ENCODE results near the gene SRGAP3.

SRGAP3 gene

DNA sequence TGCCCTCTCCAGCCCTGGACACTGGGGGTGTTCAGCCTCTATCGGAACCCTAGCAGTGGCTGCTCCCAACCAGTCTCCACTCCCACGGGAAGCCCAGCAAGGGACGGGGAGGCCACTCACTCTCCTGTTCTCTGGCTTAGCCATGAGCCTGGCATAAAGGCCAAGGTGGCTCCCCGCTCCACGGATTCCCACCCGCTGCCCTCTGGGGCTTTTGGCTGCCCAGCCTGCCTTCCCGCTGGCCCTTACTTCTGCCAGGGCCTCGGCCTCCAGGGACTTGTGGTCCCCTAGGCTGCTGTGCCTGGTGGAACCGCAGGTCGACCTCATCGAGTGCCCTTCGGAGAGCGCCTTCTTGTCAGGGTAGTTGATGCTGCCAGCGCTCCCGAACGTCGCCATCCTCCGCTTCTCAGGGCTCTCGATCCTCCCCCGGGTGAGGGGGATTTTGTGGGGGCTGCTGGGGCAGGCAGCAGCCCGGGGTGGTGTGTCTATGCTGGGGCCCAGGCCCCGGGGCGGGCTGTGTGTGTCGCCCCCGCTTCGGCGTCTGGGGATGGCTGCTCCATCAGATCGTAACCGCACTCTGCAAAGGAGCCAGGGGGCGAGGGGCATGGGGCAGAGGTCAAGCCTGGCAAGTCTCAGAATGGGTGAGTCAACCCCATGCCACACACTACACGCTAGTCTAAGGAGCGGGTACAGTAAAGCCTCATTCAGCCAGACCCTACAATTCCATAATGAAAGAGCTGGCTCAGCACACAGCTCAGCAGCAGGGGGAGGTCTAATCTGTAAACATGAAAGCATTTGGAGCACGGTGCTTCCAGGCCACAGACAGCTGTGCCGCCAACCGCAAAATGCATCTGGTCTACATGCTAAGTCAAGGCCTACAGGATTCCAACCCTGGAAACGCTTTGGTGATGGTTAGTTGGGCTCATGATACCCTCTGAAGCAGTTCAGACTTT lies 258.9 kb downstream of the SRGAP3 start:
- Histone ChIP-seq H3K36me3 (ENCODE audit: control insufficient read depth, insufficient read depth, low read length) (no peaks in the 10 kb centered on the region), H3K27ac (ENCODE audit: low read depth, low read length) (no peak overlapping the region), H3K4me3 (ENCODE audit: low read length) (no peak overlapping the region), H3K4me1 (ENCODE audit: control insufficient read depth, insufficient read depth, low read length) (no peaks in the 10 kb centered on the region), H3K9ac (ENCODE audit: low read length) (no peak overlapping the region), H3K27me3 (ENCODE audit: control insufficient read depth, insufficient read depth, low read length) (no peaks in the 10 kb centered on the region)

DNA sequence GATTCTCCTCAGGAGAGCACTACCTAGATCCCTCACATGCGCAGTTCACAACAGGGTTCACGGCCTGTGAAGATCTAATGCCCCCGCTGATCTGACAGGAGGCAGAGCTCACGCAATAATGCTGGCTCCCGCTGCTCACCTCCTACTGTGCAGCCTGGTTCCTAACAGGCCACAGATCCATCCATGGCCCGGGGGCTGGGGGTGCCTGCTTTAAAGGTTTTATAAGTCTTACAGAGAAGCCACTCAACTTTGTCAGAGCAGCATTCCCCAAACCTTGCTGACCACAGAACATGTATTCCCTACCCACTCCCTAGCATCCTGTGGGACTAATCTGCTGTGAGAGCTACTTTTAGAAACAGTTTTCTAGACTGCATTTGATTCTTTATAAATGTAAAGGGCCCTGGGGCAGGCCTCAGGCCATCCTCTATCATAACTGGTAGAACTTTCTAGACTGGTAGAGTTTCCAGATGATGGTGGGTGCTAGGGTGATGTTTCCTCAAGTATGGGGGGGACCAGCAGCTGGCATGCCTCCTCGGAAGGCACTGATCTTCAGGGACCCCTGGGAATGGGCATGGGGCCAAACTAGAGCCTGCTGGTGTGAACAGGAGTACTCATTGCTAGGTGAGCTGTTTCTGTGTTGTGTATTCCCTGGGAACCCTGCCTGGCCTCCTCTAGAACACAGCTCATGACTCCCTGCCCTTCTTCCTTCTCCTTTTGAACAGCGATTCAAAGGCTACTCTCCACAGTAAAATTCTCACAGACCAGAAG lies 260.5 kb downstream of the SRGAP3 start:
- Histone ChIP-seq H3K27me3 (ENCODE audit: control insufficient read depth, insufficient read depth, low read length) (no peaks in the 10 kb centered on the region), H3K36me3 (ENCODE audit: control insufficient read depth, insufficient read depth, low read length) (no peaks in the 10 kb centered on the region), H3K4me1 (ENCODE audit: control insufficient read depth, insufficient read depth, low read length) (no peaks in the 10 kb centered on the region), H3K27ac (ENCODE audit: low read depth, low read length) (no peak overlapping the region), H3K4me3 (ENCODE audit: low read length) (no peak overlapping the region), H3K9ac (ENCODE audit: low read length) (no peak overlapping the region)

DNA sequence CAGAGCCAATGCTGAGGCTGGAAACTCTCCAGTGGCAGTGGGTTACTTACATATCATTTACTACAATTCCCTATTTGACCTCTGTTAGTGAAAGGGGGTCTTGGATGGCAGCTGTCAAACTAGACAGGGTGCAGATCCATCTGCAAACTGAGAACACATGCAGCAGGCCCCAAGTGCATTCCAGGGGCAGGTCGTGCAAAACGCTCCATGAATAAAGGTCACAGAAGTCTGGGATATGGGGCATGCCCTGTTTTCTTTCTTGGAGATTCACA lies 261.1 kb downstream of the SRGAP3 start:
- H3K4me3 ChIP-seq (ENCODE audit: low read length) = no peak overlapping the region
- H3K4me1 ChIP-seq (ENCODE audit: control insufficient read depth, insufficient read depth, low read length) = no peaks in the 10 kb centered on the region
- no peak overlapping the region for H3K9ac ChIP-seq (ENCODE audit: low read length)
- no peak overlapping the region for H3K27ac ChIP-seq (ENCODE audit: low read depth, low read length)
- H3K36me3 ChIP-seq (ENCODE audit: control insufficient read depth, insufficient read depth, low read length) = no peaks in the 10 kb centered on the region
- H3K27me3 ChIP-seq (ENCODE audit: control insufficient read depth, insufficient read depth, low read length) = no peaks in the 10 kb centered on the region

DNA sequence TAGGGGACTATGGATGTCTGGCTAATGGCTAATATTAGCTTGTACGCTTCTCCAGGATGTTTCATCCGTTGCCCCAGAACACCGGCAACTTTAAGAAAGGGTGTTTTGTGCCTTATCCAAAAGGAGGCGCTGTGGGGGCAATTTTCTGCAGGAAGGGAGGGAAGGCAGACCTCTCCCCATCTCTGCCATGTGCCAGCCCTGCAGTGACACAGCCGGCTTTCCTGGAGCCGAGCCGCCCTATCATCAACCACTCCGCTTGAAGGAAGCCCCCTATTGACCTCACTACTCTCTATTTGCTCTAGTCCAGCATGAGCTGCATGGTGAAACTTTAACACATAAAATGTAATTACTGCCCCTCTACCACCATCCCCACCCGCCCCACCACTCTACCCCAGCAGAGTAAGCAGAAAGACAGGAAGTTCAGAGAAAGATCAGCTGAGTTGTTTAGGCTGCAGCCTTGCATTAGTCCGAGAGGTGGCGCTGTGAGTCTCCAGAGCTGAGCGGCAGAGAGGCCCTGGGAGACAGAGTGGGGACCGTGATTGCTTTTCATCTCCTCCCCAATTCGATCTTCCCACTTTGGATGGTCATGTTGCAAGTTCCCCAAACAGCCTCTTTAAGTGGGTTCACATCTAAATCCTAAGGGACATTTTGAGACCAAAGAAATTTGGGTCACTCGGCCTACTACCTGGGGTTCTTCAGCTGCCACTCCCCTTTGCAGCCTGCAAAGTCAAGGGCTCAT lies 261.6 kb downstream of the SRGAP3 start:
- Histone ChIP-seq H3K27ac (ENCODE audit: low read depth, low read length) (no peak overlapping the region), H3K4me3 (ENCODE audit: low read length) (no peak overlapping the region), H3K4me1 (ENCODE audit: control insufficient read depth, insufficient read depth, low read length) (no peaks in the 10 kb centered on the region), H3K36me3 (ENCODE audit: control insufficient read depth, insufficient read depth, low read length) (no peaks in the 10 kb centered on the region), H3K27me3 (ENCODE audit: control insufficient read depth, insufficient read depth, low read length) (no peaks in the 10 kb centered on the region), H3K9ac (ENCODE audit: low read length) (no peak overlapping the region)

DNA sequence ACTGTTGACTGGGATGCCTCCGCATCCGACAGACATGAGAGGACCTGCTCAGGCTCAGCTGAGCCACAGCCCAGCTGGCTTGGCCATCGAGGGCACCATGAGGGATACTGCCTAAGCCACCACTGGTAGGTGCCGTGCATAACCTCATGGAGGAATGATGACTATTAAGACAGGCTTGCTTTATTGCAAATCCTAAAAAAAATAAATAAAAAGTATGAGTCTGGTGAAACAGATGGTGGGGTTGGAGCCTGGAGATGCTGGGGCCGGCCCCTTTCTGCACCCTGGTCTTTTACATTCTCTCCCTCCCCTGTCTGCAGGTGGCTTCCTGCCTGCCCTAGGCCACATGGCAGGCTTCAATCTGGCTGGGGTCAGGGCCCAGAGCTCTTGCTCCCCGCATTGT lies 262.2 kb downstream of the SRGAP3 start:
- H3K27me3 ChIP-seq (ENCODE audit: control insufficient read depth, insufficient read depth, low read length) = no peaks in the 10 kb centered on the region
- no peak overlapping the region for H3K9ac ChIP-seq (ENCODE audit: low read length)
- no peak overlapping the region for H3K27ac ChIP-seq (ENCODE audit: low read depth, low read length)
- no peak overlapping the region for H3K4me3 ChIP-seq (ENCODE audit: low read length)
- no peaks in the 10 kb centered on the region for H3K4me1 ChIP-seq (ENCODE audit: control insufficient read depth, insufficient read depth, low read length)
- no peaks in the 10 kb centered on the region for H3K36me3 ChIP-seq (ENCODE audit: control insufficient read depth, insufficient read depth, low read length)

DNA sequence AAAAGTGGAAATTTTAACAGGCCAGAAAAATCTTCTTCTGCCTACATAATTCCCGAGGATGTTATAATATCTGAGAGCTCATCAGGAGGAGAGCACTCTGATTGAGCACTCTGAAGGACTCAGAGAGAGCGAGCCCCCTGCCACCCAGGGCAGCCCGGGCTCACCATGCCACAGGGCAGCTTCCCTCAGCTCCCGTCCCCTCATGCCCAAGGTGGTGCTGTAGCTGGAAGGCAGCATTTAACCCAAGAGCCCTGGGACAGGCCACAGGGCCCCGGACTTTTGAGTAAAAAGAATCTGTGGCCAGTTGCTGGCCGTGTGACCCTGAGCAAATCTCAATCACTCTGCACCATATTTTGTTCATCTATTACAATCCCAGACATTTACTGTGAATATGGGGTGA lies 262.7 kb downstream of the SRGAP3 start:
- Histone ChIP-seq H3K36me3 (ENCODE audit: control insufficient read depth, insufficient read depth, low read length) (no peaks in the 10 kb centered on the region), H3K4me1 (ENCODE audit: control insufficient read depth, insufficient read depth, low read length) (no peaks in the 10 kb centered on the region), H3K27ac (ENCODE audit: low read depth, low read length) (no peak overlapping the region), H3K4me3 (ENCODE audit: low read length) (no peak overlapping the region), H3K27me3 (ENCODE audit: control insufficient read depth, insufficient read depth, low read length) (no peaks in the 10 kb centered on the region), H3K9ac (ENCODE audit: low read length) (no peak overlapping the region)

DNA sequence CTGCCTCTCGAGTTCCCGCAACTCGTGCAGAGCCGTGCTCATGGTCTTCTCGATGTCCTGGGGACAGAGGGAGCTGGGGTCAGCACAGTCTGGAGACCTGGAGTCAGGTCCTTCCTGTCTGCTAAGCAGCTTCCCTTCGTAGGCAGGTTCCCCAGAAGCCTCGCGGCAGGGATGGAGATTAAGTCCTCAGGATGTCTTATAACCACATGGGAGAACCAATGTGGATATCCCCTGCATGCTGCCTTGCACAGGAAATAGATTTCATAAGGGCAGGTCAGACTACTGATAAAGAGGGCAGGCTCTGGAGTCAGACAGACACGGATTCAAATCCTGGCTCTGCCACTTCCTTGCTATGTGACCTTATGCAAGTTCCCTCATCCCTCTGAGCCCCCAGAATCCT lies 263.6 kb downstream of the SRGAP3 start:
- no peak overlapping the region for H3K27ac ChIP-seq (ENCODE audit: low read depth, low read length)
- no peak overlapping the region for H3K4me3 ChIP-seq (ENCODE audit: low read length)

DNA sequence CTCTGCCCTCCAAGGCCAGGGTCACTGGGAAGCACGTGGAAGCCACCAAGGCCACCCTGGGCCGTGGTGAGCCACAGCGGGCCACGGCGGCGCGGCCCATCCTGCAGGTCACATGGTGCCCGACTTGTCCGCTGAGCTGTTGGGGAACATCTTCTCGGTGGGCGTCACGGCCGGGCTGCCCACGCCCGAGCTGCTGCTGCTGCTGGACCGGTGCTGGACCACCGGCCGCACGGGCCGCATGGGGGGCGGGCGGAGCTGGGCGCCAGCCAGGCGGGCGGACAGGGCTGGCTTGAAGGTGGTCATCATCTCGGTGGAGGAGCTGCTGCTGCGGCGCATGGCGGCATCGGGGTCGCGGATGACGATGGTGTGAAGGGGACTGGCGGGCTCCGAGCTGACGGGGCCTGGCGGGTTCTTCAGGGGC lies 264.0 kb downstream of the SRGAP3 start:
- no peaks in the 10 kb centered on the region for H3K36me3 ChIP-seq (ENCODE audit: control insufficient read depth, insufficient read depth, low read length)
- H3K9ac ChIP-seq (ENCODE audit: low read length) = no peak overlapping the region
- no peaks in the 10 kb centered on the region for H3K4me1 ChIP-seq (ENCODE audit: control insufficient read depth, insufficient read depth, low read length)
- no peak overlapping the region for H3K4me3 ChIP-seq (ENCODE audit: low read length)
- H3K27ac ChIP-seq (ENCODE audit: low read depth, low read length) = no peak overlapping the region
- no peaks in the 10 kb centered on the region for H3K27me3 ChIP-seq (ENCODE audit: control insufficient read depth, insufficient read depth, low read length)

More for the DNA sequence above, 263.6 kb downstream of the SRGAP3 start:
- Histone ChIP-seq H3K36me3 (ENCODE audit: control insufficient read depth, insufficient read depth, low read length) (no peaks in the 10 kb centered on the region), H3K9ac (ENCODE audit: low read length) (no peak overlapping the region), H3K27me3 (ENCODE audit: control insufficient read depth, insufficient read depth, low read length) (no peaks in the 10 kb centered on the region), H3K4me1 (ENCODE audit: control insufficient read depth, insufficient read depth, low read length) (no peaks in the 10 kb centered on the region)

DNA sequence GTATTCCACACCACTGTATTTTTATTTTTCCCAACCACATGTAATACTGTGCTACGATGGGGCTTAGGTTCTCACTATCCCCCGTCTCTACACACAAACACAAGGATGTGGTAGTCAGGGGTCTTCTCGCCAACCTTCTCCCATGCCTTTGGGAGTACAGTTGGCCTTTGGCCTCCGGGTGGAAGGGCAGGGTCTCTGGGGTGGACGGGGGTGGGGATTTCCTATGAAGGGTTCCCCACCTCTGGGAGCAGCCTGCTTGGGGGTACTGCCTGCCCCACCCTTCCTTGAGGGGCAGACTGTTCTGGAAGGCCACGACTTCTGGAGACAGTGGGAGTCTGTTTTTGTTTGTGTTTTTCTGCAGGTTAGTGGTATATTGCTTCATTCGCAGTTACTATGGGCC lies 264.9 kb downstream of the SRGAP3 start:
- no peak overlapping the region for H3K9ac ChIP-seq (ENCODE audit: low read length)
- H3K36me3 ChIP-seq (ENCODE audit: control insufficient read depth, insufficient read depth, low read length) = no peaks in the 10 kb centered on the region
- no peaks in the 10 kb centered on the region for H3K27me3 ChIP-seq (ENCODE audit: control insufficient read depth, insufficient read depth, low read length)
- no peak overlapping the region for H3K27ac ChIP-seq (ENCODE audit: low read depth, low read length)
- H3K4me3 ChIP-seq (ENCODE audit: low read length) = no peak overlapping the region
- no peaks in the 10 kb centered on the region for H3K4me1 ChIP-seq (ENCODE audit: control insufficient read depth, insufficient read depth, low read length)

DNA sequence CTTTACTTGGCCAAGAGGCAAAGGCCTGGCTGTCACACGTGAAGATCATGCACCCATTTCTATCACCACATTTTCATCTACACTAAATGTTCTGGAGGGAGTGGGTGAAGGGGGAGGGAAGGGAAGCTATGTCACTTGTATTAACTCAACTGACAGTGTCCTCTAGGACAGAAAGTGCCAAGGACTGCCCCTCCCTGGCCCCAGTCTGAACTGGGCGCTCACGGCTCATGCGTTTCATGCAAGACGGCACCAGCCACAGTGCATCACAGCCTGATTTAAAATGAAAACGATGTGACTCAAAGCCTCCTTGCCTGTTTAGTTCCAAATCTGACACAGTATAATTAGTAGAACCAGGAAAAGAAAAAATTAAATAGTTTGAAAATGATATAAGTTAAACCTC lies 265.4 kb downstream of the SRGAP3 start:
- Histone ChIP-seq H3K4me3 (ENCODE audit: low read length) (no peak overlapping the region), H3K9ac (ENCODE audit: low read length) (no peak overlapping the region), H3K27me3 (ENCODE audit: control insufficient read depth, insufficient read depth, low read length) (no peaks in the 10 kb centered on the region), H3K4me1 (ENCODE audit: control insufficient read depth, insufficient read depth, low read length) (no peaks in the 10 kb centered on the region), H3K27ac (ENCODE audit: low read depth, low read length) (no peak overlapping the region), H3K36me3 (ENCODE audit: control insufficient read depth, insufficient read depth, low read length) (no peaks in the 10 kb centered on the region)

DNA sequence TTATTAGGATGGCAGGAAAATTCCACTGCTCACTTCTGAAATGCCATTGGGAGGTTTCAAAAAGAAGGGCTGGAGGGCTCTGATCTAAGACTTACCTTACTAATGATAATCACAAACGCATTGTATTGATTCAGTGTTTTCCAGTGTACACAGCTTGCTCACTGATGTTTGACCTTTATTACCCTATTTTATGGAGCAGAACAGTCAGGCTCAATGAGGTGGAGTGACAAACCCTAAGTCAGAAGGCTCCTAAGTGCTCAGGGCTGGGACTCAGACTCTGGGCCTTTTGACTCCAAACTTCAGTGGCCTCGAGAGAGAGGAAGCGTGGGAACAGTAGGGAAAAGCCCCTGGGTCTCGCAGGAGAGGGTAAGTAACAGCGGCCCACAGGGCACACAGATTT lies 265.9 kb downstream of the SRGAP3 start:
- Histone ChIP-seq H3K27ac (ENCODE audit: low read depth, low read length) (no peak overlapping the region), H3K4me3 (ENCODE audit: low read length) (no peak overlapping the region), H3K9ac (ENCODE audit: low read length) (no peak overlapping the region), H3K27me3 (ENCODE audit: control insufficient read depth, insufficient read depth, low read length) (no peaks in the 10 kb centered on the region), H3K4me1 (ENCODE audit: control insufficient read depth, insufficient read depth, low read length) (no peaks in the 10 kb centered on the region), H3K36me3 (ENCODE audit: control insufficient read depth, insufficient read depth, low read length) (no peaks in the 10 kb centered on the region)

DNA sequence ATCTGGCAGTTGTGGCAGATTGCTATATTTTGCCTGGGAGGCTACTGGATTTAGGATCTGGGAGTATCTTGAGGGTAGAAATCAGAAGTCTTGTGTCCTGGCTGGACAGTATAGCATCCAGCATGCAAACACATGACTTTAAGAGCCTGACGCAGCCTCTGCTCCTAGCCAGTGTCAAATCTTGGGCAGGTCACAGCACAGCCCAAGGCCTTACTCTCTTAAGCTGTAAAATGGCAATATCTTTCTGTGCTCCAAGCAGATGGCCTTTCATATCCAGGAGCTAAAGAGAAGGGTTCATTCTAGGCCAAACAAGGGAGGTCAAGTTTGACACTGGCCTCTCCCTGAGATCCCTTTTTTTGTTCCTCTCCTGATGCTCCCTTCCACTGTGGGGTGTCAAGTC lies 266.4 kb downstream of the SRGAP3 start:
- Histone ChIP-seq H3K27ac (ENCODE audit: low read depth, low read length) (no peak overlapping the region), H3K36me3 (ENCODE audit: control insufficient read depth, insufficient read depth, low read length) (no peaks in the 10 kb centered on the region), H3K9ac (ENCODE audit: low read length) (no peak overlapping the region), H3K27me3 (ENCODE audit: control insufficient read depth, insufficient read depth, low read length) (no peaks in the 10 kb centered on the region), H3K4me3 (ENCODE audit: low read length) (no peak overlapping the region), H3K4me1 (ENCODE audit: control insufficient read depth, insufficient read depth, low read length) (no peaks in the 10 kb centered on the region)
